ENCODE data around the gene AGBL4.
"Not testable (repeated sequence)": the region's sequence is repeated elsewhere in the genome, so short reads cannot be mapped to it uniquely, and the experiment has no call there.

Gene AGBL4

GRCh38 chr1:50023292-50024159 is at the start of gene AGBL4:
AGBL4 (minus strand) TSS chr1:50023954.
- DNase-seq, result peak; percentile 81

- no peak for DNase-seq
These were observed 43.1 kb upstream of the AGBL4 start for GRCh38 chr1:50066806-50067205.

GRCh38 chr1:50060279-50060678 is 36.5 kb upstream of the AGBL4 start:
- DNase-seq, result no peak

- no peak for DNase-seq
These were observed 25.0 kb upstream of the AGBL4 start for GRCh38 chr1:50048791-50049190.

GRCh38 chr1:50047916-50048694 is 24.4 kb upstream of the AGBL4 start:
- no peak for DNase-seq

- no peak for DNase-seq
These were observed 14.6 kb upstream of the AGBL4 start for GRCh38 chr1:50038237-50038809.

GRCh38 chr1:50027794-50028193 is 4.0 kb upstream of the AGBL4 start:
- DNase-seq, result no peak

- DNase-seq, result no peak
These were observed 28.0 kb downstream of the AGBL4 start for GRCh38 chr1:49995734-49996133.

GRCh38 chr1:49971088-49971487 is 52.7 kb downstream of the AGBL4 start:
- DNase-seq, result no peak

GRCh38 chr1:49951385-49951784 is 72.4 kb downstream of the AGBL4 start:
- DNase-seq, result no peak

- not testable (repeated sequence) for DNase-seq
These were observed 108.5 kb downstream of the AGBL4 start for GRCh38 chr1:49915301-49915700.

GRCh38 chr1:49906365-49906764 is 117.4 kb downstream of the AGBL4 start:
- no peak for DNase-seq

- no peak for DNase-seq
These were observed 159.2 kb downstream of the AGBL4 start for GRCh38 chr1:49864581-49864980.

- peak; percentile 87 for DNase-seq
These were observed 169.0 kb downstream of the AGBL4 start for GRCh38 chr1:49854741-49855140.

GRCh38 chr1:49842596-49842995 is 181.2 kb downstream of the AGBL4 start:
- no peak for DNase-seq

- no peak for DNase-seq
These were observed 182.0 kb downstream of the AGBL4 start for GRCh38 chr1:49841767-49842166.

- no peak for DNase-seq
These were observed 199.5 kb downstream of the AGBL4 start for GRCh38 chr1:49824261-49824660.

- DNase-seq, result no peak
These were observed 206.1 kb downstream of the AGBL4 start for GRCh38 chr1:49817681-49818080.

GRCh38 chr1:49787013-49787412 is 236.7 kb downstream of the AGBL4 start:
- DNase-seq, result not testable (repeated sequence)

- DNase-seq, result peak; percentile 2
These were observed 258.7 kb downstream of the AGBL4 start for GRCh38 chr1:49765034-49765433.

- DNase-seq, result not testable (repeated sequence)
These were observed 285.6 kb downstream of the AGBL4 start for GRCh38 chr1:49738118-49738517.

GRCh38 chr1:49728377-49728776 is 295.4 kb downstream of the AGBL4 start:
- no peak for DNase-seq

GRCh38 chr1:49723662-49724061 is 300.1 kb downstream of the AGBL4 start:
- DNase-seq, result no peak

All from NCI-H1092 treated with DMSO at 0.1 percent for 48 hours (cell line).